SJSA1 (cell line): Measurements from ENCODE around the gene MAEA. TPM values are rescaled to one million over a fixed set of nuclear protein-coding genes. Genes with fewer than 3 reads are reported as not detected.
"Not testable (repeated sequence)": the region's sequence is repeated elsewhere in the genome, so short reads cannot be mapped to it uniquely, and the experiment has no call there.

Source experiments
- DNase-seq, 2 experiments: peaks; one replicate each; pipeline ENCODE4 v3.0.0-alpha.2; 2015 to 2020; ENCODE audit warnings: low spot score in 2 of 2, low read depth in 1 of 2
- H3K27ac ChIP-seq: fragments of 250-450 bp; sonication (Bioruptor Pico); 2 replicates; pipeline ENCODE4 v1.5.1; 2020; ENCODE audit warnings: mild to moderate bottlenecking, moderate library complexity
- H3K27me3 ChIP-seq: fragments of 250-450 bp; sonication (Bioruptor Pico); replicated peaks from 2 replicates; pipeline ENCODE4 v1.5.1; 2020; ENCODE audit warnings: mild to moderate bottlenecking, moderate library complexity
- H3K36me3 ChIP-seq: fragments of 250-450 bp; sonication (Bioruptor Pico); 2 replicates; pipeline ENCODE4 v1.5.1; 2020; ENCODE audit warnings: mild to moderate bottlenecking
- H3K4me1 ChIP-seq: fragments of 250-450 bp; sonication (Bioruptor Pico); replicated peaks from 2 replicates; pipeline ENCODE4 v1.6.1; 2021; ENCODE audit warnings: mild to moderate bottlenecking
- H3K4me3 ChIP-seq: fragments of 250-450 bp; sonication (Bioruptor Pico); 2 replicates; pipeline ENCODE4 v1.5.1; 2020; ENCODE audit warnings: mild to moderate bottlenecking
- H3K9me3 ChIP-seq: fragments of 250-450 bp; sonication (Bioruptor Pico); replicated peaks from 2 replicates; pipeline ENCODE4 v1.5.1; 2020; ENCODE audit warnings: mild to moderate bottlenecking
- total RNA-seq: library from RNA; depleted of rRNA; stranded (reverse); fragments of >200 nt; shearing (Covaris generic); gene quantifications from 2 replicates; pipeline ENCODE4 v1.2.3, GENCODE V29; 2014

Gene MAEA
- total RNA-seq, 1 experiment from 2014 or later: 34.4 TPM

- not testable (repeated sequence) for H3K36me3 ChIP-seq, H3K4me1 ChIP-seq, DNase-seq, H3K4me3 ChIP-seq, H3K27me3 ChIP-seq, H3K27ac ChIP-seq, H3K9me3 ChIP-seq
Observed at GRCh38 chr4:1372576-1372975, 82.9 kb downstream of the MAEA start.

GRCh38 chr4:1373892-1374705, 84.4 kb downstream of the MAEA start:
- H3K36me3 ChIP-seq: no peaks in the 10 kb centered on the region; the same call in 1 of the 2 replicates

GRCh38 chr4:1374706-1375045, 85.0 kb downstream of the MAEA start:
- no peak overlapping the region for H3K4me3 ChIP-seq
- H3K9me3 ChIP-seq: no peaks in the 10 kb centered on the region
- H3K36me3 ChIP-seq: no peaks in the 10 kb centered on the region; the same call in 1 of the 2 replicates
- DNase-seq: no peak
- H3K4me1 ChIP-seq: no peaks in the 10 kb centered on the region
- H3K27me3 ChIP-seq: no peaks in the 10 kb centered on the region
- H3K27ac ChIP-seq: no peak overlapping the region

More at GRCh38 chr4:1373892-1374705, 84.4 kb downstream of the MAEA start:
- DNase-seq: no peak
- Histone ChIP-seq H3K27ac (no peak overlapping the region), H3K4me1 (no peaks in the 10 kb centered on the region), H3K27me3 (no peaks in the 10 kb centered on the region), H3K4me3 (no peak overlapping the region), H3K9me3 (no peaks in the 10 kb centered on the region)

GRCh38 chr4:1375051-1375721, 85.5 kb downstream of the MAEA start:
- Histone ChIP-seq H3K36me3 (no peaks in the 10 kb centered on the region; the same call in 1 of the 2 replicates), H3K27me3 (no peaks in the 10 kb centered on the region), H3K27ac (no peak overlapping the region), H3K9me3 (no peaks in the 10 kb centered on the region), H3K4me3 (no peak overlapping the region), H3K4me1 (no peaks in the 10 kb centered on the region)
- no peak for DNase-seq

- no peaks in the 10 kb centered on the region; the same call in 1 of the 2 replicates for H3K36me3 ChIP-seq
- no peak for DNase-seq
- H3K4me1 ChIP-seq: no peaks in the 10 kb centered on the region
- no peak overlapping the region for H3K27ac ChIP-seq
- H3K9me3 ChIP-seq: no peaks in the 10 kb centered on the region
- no peak overlapping the region for H3K4me3 ChIP-seq
- no peaks in the 10 kb centered on the region for H3K27me3 ChIP-seq
Observed at GRCh38 chr4:1375761-1376322, 86.2 kb downstream of the MAEA start.

GRCh38 chr4:1376391-1376840, 86.7 kb downstream of the MAEA start:
- H3K36me3 ChIP-seq: no peaks in the 10 kb centered on the region; the same call in 1 of the 2 replicates
- H3K4me1 ChIP-seq: no peaks in the 10 kb centered on the region
- H3K4me3 ChIP-seq: no peak overlapping the region

GRCh38 chr4:1376841-1377605, 87.3 kb downstream of the MAEA start:
- Histone ChIP-seq H3K4me1 (no peaks in the 10 kb centered on the region), H3K27me3 (no peaks in the 10 kb centered on the region), H3K36me3 (no peaks in the 10 kb centered on the region; the same call in 1 of the 2 replicates), H3K27ac (no peak overlapping the region), H3K9me3 (no peaks in the 10 kb centered on the region), H3K4me3 (no peak overlapping the region)
- DNase-seq: no peak

More at GRCh38 chr4:1376391-1376840, 86.7 kb downstream of the MAEA start:
- no peaks in the 10 kb centered on the region for H3K9me3 ChIP-seq
- no peak for DNase-seq
- H3K27ac ChIP-seq: no peak overlapping the region
- H3K27me3 ChIP-seq: no peaks in the 10 kb centered on the region

- Histone ChIP-seq H3K9me3 (no peaks in the 10 kb centered on the region), H3K36me3 (no peaks in the 10 kb centered on the region; the same call in 1 of the 2 replicates), H3K27ac (no peak overlapping the region), H3K27me3 (no peaks in the 10 kb centered on the region), H3K4me3 (no peak overlapping the region), H3K4me1 (no peaks in the 10 kb centered on the region)
- DNase-seq: no peak
Observed at GRCh38 chr4:1377606-1378261, 88.0 kb downstream of the MAEA start.

- Histone ChIP-seq H3K36me3 (no peaks in the 10 kb centered on the region; the same call in 1 of the 2 replicates), H3K9me3 (no peaks in the 10 kb centered on the region), H3K4me1 (no peaks in the 10 kb centered on the region), H3K27me3 (no peaks in the 10 kb centered on the region), H3K27ac (no peak overlapping the region), H3K4me3 (no peak overlapping the region)
- DNase-seq: no peak
Observed at GRCh38 chr4:1378559-1379231, 89.0 kb downstream of the MAEA start.

- no peak overlapping the region for H3K27ac ChIP-seq
- H3K4me1 ChIP-seq: no peaks in the 10 kb centered on the region
- H3K36me3 ChIP-seq: no peaks in the 10 kb centered on the region; the same call in 1 of the 2 replicates
- no peaks in the 10 kb centered on the region for H3K9me3 ChIP-seq
- no peak for DNase-seq
- H3K27me3 ChIP-seq: no peaks in the 10 kb centered on the region
- H3K4me3 ChIP-seq: no peak overlapping the region
Observed at GRCh38 chr4:1379351-1379781, 89.7 kb downstream of the MAEA start.

- Histone ChIP-seq H3K4me1 (no peaks in the 10 kb centered on the region), H3K27me3 (no peaks in the 10 kb centered on the region), H3K4me3 (no peak overlapping the region), H3K36me3 (no peaks in the 10 kb centered on the region; the same call in 1 of the 2 replicates), H3K27ac (no peak overlapping the region), H3K9me3 (no peaks in the 10 kb centered on the region)
- no peak for DNase-seq
Observed at GRCh38 chr4:1379801-1380331, 90.2 kb downstream of the MAEA start.

GRCh38 chr4:1380368-1381151, 90.9 kb downstream of the MAEA start:
- DNase-seq: no peak
- H3K9me3 ChIP-seq: no peaks in the 10 kb centered on the region
- H3K27me3 ChIP-seq: no peaks in the 10 kb centered on the region
- H3K36me3 ChIP-seq: no peaks in the 10 kb centered on the region; the same call in 1 of the 2 replicates
- no peak overlapping the region for H3K27ac ChIP-seq
- no peaks in the 10 kb centered on the region for H3K4me1 ChIP-seq
- H3K4me3 ChIP-seq: no peak overlapping the region
